SK-N-SH treated with all-trans-retinoic acid at 6 μM for 48 hours (cell line): ENCODE results near the gene COL11A1.

Experiments
- ARNTL ChIP-seq: fragments of 450-650 bp; formaldehyde crosslinking; IDR thresholded peaks from 2 replicates; pipeline ENCODE4 v1.5.0; 2020; ENCODE audit warnings: low read depth, mild to moderate bottlenecking, moderate library complexity, borderline replicate concordance
- ESRRG ChIP-seq: fragments of 250-450 bp; sonication (Bioruptor Pico); IDR thresholded peaks from 2 replicates; pipeline ENCODE4 v1.6.1; 2021; ENCODE audit warnings: mild to moderate bottlenecking
- TOX ChIP-seq: fragments of 250-450 bp; sonication (Bioruptor Pico); IDR thresholded peaks from 2 replicates; pipeline ENCODE4 v1.8.0; 2021; ENCODE audit warnings: mild to moderate bottlenecking, moderate library complexity, borderline replicate concordance
- ZC3H10 ChIP-seq: fragments of 250-450 bp; sonication (Bioruptor Pico); IDR thresholded peaks from 2 replicates; pipeline ENCODE4 v1.5.1; 2021; ENCODE audit warnings: mild to moderate bottlenecking, moderate library complexity
- ZFP3 ChIP-seq: fragments of 250-450 bp; sonication (Bioruptor Pico); IDR thresholded peaks from 2 replicates; pipeline ENCODE4 v1.5.0; 2020; ENCODE audit warnings: mild to moderate bottlenecking, moderate library complexity
- ZNF70 ChIP-seq: fragments of 450-650 bp; formaldehyde crosslinking; IDR thresholded peaks from 2 replicates; pipeline ENCODE4 v1.5.0; 2020; ENCODE audit warnings: mild to moderate bottlenecking, moderate library complexity
- TF ChIP-seq, protein P1 (sequence below): fragments of 250-450 bp; sonication (Bioruptor Pico); IDR thresholded peaks from 2 replicates; pipeline ENCODE4 v1.5.0; 2020; ENCODE audit warnings: mild to moderate bottlenecking, moderate library complexity
- TF ChIP-seq, protein P2 (sequence below): fragments of 250-450 bp; sonication (Bioruptor Pico); IDR thresholded peaks from 2 replicates; pipeline ENCODE4 v1.5.1; 2021; ENCODE audit warnings: mild to moderate bottlenecking, moderate library complexity

DNA sequence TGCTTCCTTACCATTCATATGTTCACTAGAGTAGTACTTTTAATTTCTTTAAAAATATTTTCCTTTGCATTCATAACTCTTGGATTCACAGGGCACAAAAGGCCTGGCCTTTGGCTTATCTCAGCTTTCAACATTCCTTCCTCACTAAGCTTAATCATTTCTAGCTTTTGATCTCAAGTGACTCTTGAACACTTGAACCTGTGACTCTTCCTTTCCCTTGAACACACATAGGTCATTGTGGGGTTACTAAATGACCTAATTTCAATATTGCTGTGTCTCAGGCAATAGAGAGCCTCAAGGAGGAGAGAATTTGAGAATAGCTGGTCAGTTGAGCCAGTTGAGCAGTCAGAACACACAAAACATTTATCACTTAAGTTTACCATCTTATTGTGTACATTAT, 49.9 kb downstream of the COL11A1 start:
- TF ChIP-seq TOX (CRISPR knock-in tag) (no peak), ESRRG (CRISPR knock-in tag) (no peak), ARNTL (CRISPR knock-in tag) (no peak), ZC3H10 (CRISPR knock-in tag) (no peak), ZNF70 (CRISPR knock-in tag) (no peak), ZFP3 (CRISPR knock-in tag) (no peak)
- TF ChIP-seq, protein P1, sequence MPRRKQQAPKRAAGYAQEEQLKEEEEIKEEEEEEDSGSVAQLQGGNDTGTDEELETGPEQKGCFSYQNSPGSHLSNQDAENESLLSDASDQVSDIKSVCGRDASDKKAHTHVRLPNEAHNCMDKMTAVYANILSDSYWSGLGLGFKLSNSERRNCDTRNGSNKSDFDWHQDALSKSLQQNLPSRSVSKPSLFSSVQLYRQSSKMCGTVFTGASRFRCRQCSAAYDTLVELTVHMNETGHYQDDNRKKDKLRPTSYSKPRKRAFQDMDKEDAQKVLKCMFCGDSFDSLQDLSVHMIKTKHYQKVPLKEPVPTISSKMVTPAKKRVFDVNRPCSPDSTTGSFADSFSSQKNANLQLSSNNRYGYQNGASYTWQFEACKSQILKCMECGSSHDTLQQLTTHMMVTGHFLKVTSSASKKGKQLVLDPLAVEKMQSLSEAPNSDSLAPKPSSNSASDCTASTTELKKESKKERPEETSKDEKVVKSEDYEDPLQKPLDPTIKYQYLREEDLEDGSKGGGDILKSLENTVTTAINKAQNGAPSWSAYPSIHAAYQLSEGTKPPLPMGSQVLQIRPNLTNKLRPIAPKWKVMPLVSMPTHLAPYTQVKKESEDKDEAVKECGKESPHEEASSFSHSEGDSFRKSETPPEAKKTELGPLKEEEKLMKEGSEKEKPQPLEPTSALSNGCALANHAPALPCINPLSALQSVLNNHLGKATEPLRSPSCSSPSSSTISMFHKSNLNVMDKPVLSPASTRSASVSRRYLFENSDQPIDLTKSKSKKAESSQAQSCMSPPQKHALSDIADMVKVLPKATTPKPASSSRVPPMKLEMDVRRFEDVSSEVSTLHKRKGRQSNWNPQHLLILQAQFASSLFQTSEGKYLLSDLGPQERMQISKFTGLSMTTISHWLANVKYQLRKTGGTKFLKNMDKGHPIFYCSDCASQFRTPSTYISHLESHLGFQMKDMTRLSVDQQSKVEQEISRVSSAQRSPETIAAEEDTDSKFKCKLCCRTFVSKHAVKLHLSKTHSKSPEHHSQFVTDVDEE (CRISPR knock-in tag), result no peak
- TF ChIP-seq, protein P2, sequence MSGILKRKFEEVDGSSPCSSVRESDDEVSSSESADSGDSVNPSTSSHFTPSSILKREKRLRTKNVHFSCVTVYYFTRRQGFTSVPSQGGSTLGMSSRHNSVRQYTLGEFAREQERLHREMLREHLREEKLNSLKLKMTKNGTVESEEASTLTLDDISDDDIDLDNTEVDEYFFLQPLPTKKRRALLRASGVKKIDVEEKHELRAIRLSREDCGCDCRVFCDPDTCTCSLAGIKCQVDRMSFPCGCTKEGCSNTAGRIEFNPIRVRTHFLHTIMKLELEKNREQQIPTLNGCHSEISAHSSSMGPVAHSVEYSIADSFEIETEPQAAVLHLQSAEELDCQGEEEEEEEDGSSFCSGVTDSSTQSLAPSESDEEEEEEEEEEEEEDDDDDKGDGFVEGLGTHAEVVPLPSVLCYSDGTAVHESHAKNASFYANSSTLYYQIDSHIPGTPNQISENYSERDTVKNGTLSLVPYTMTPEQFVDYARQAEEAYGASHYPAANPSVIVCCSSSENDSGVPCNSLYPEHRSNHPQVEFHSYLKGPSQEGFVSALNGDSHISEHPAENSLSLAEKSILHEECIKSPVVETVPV (CRISPR knock-in tag), result no peak
